Esophagus squamous epithelium (tissue), 5 donors: Measurements from ENCODE around the gene TTC28. TPM values are rescaled to one million over a fixed set of nuclear protein-coding genes. Genes with fewer than 3 reads are reported as not detected.

ENCODE experiments used
- DNase-seq: peaks from one replicate; lab custom pipeline; 2025; lab: John Stamatoyannopoulos, UW
- H3K27ac ChIP-seq, 4 donors: fragments of 200-600 bp; sonication (generic); one replicate each; pipeline ENCODE4 v1.5.1; 2016 to 2019; ENCODE audit warnings: mild to moderate bottlenecking in 1 of 4
- H3K27me3 ChIP-seq, 4 donors: fragments of 200-600 bp; sonication (generic); 1 replicate in 3 of 4; 2 replicates in 1 of 4; pipeline versions ENCODE4 v1.5.1 to v1.6.0; 2017 to 2021; ENCODE audit warnings: antibody characterized with exemption in 1 of 4
- H3K36me3 ChIP-seq, 3 donors: fragments of 200-600 bp; sonication (generic); one replicate each; pipeline ENCODE4 v1.5.1; 2016 to 2019
- H3K4me1 ChIP-seq, 3 donors: fragments of 200-600 bp; sonication (generic); one replicate each; pipeline ENCODE4 v1.5.1; 2017 to 2019
- H3K4me3 ChIP-seq, 4 donors: fragments of 200-600 bp; sonication (generic); 1 replicate in 3 of 4; 2 replicates in 1 of 4; pipeline ENCODE4 v1.5.1; 2016 to 2019; ENCODE audit warnings: mild to moderate bottlenecking in 2 of 4, moderate library complexity in 1 of 4
- H3K9me3 ChIP-seq, 3 donors: fragments of 200-600 bp; sonication (generic); one replicate each; pipeline ENCODE4 v1.5.1; 2016 to 2019
- CTCF ChIP-seq, 6 experiments: fragments of 450-650 bp in 4 of 6; fragments of 200-600 bp in 2 of 6; sonication (generic) in 2 of 6; IDR thresholded peaks; one replicate each; pipeline ENCODE4 v1.5.1; 2016 to 2019; ENCODE audit warnings: antibody characterized with exemption in 6 of 6, mild to moderate bottlenecking in 4 of 6, moderate library complexity in 4 of 6
- POLR2A ChIP-seq, 4 donors: fragments of 450-650 bp; IDR thresholded peaks; one replicate each; pipeline ENCODE4 v1.6.1; 2017; ENCODE audit warnings: antibody characterized with exemption in 4 of 4, mild to moderate bottlenecking in 4 of 4, moderate library complexity in 3 of 4
- WGBS, 2 donors: methylation state at CpG; one replicate each; pipeline ENCODE4 v1.1.5; 2018; 5-methylcytosine and 5-hydroxymethylcytosine counted together
- intact Hi-C: fragments of 100-400 bp; cut with DNase I; formaldehyde crosslinking; loops from one replicate; pipeline ENCODE4 v1.15.0; 2022
- total RNA-seq, 4 donors: library from RNA; depleted of rRNA; stranded (reverse); fragments of >200 nt; gene quantifications; one replicate each; pipeline ENCODE4 v1.1.0, GENCODE V29; 2016
- donor health status: DM: yes; HTN: yes; CAD: no.

Gene TTC28
- total RNA-seq, 4 donors from 2014 or later = 6.0 to 21.4 (median 7.7) TPM

DNA sequence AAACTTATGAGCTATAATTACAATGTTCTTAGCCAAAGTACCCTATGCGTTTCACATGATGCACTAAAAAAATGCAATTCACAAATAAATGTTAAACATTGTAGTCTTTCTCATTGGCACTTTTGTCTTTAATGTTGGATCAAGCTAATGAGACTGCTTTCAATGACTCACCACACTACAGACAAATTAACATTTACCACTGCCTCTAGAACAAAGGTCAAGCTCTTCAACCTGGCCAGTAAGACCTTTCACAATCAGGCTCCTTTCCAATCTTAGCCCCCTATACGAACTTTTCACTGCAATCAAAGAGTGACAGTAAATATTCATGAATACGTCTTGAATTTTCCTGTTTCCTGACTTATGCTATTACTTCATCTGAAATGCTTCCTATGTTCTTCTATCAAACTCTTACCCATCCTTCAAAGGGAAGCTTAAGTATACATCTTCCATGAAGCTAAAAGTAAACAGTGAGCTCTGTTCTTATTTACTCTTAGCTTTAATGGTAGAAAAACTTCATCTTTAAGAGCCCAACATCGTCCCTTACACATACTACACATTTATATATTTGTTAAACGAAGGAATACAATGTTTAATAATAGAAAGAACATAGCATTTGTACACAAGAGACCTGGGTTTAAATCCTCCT lies 433.9 kb downstream of the TTC28 start:
- Histone ChIP-seq H3K4me3 (no peak overlapping the region), H3K27ac (no peak overlapping the region), H3K9me3 (no peaks in the 10 kb centered on the region), H3K27me3 (no peaks in the 10 kb centered on the region), H3K4me1 (no peaks in the 10 kb centered on the region), H3K36me3 (no peaks in the 10 kb centered on the region)
- 78 to 87% methylated on average over 5 of the region's 5 CpGs for WGBS, 2 donors
- intact Hi-C loops = no loop called here
- TF ChIP-seq POLR2A (IDR thresholded peaks at IDR 0.05) (no peak), CTCF (IDR thresholded peaks at IDR 0.05) (no peak)
- no peak for DNase-seq

- Histone ChIP-seq H3K27me3 (no peaks in the 10 kb centered on the region), H3K27ac (no peak overlapping the region), H3K9me3 (no peaks in the 10 kb centered on the region), H3K36me3 (no peaks in the 10 kb centered on the region), H3K4me3 (no peak overlapping the region), H3K4me1 (no peaks in the 10 kb centered on the region)
- intact Hi-C loops = no loop called here
- 70 to 78% methylated on average over 1 of the region's 1 CpG for whole genome bisulfite sequencing, 2 donors
- DNase-seq = no peak
- TF ChIP-seq POLR2A (IDR thresholded peaks at IDR 0.05) (no peak), CTCF (IDR thresholded peaks at IDR 0.05) (no peak)
Observed at GRCh38 chr22:28244757-28245156, 434.9 kb downstream of the TTC28 start.

DNA sequence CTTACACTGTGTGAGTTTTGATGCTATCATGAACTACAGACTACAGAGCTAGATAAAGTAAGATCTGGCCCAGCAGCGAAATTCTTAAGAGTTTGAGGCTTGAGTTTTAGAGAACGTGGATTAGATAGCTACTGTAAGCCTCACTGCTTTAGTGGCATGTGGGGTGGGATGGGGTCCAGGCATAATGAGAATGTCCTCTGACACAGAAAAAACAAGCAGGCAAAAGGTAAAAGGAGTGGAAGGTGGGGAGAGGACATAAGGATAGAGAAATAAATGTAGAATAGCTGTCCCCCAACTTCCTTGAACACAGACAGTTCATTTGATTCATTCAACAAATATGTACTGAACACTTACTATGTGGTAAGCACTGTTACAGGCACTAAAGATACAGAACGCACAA lies 436.1 kb downstream of the TTC28 start:
- DNase-seq = no peak
- no peaks in the 10 kb centered on the region for H3K4me1 ChIP-seq
- H3K27ac ChIP-seq = no peak overlapping the region
- intact Hi-C loops = no loop called here
- TF ChIP-seq POLR2A (IDR thresholded peaks at IDR 0.05) = no peak
- TF ChIP-seq CTCF (IDR thresholded peaks at IDR 0.05) = no peak
- no peak overlapping the region for H3K4me3 ChIP-seq
- H3K9me3 ChIP-seq = no peaks in the 10 kb centered on the region
- no peaks in the 10 kb centered on the region for H3K36me3 ChIP-seq
- 87 to 92% methylated on average over 3 of the region's 3 CpGs for WGBS, 2 donors
- H3K27me3 ChIP-seq = no peaks in the 10 kb centered on the region

DNA sequence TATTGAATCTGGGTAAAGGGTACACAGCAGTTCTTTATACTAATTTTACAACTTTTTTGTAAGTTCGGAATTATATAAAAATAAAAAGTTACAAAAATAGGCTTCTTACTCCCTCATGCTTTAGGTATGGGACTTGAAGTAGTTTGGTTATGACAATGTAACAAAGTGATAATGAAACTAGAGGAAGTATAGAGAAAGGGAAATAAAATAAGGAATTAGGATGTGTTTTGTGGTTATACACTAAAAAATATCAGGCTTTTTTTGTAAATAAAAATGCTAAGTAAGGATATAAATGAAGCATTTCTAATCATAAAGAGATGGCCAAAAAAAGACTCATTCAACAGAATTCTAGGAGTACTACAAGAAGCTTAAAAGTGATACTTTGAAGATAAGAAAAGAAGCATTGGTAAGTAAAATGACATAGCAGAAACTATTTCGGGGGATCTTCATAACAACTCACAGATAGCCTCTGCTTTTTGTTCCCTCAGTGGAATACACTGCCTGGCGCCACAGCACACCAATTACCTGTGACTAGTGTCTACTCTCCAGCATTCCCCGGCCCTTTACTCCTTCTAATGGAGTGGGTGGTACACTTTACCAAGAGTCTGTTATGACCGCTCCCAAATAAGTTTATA lies 437.9 kb downstream of the TTC28 start:
- H3K27me3 ChIP-seq = no peaks in the 10 kb centered on the region
- no peaks in the 10 kb centered on the region for H3K36me3 ChIP-seq
- TF ChIP-seq POLR2A (IDR thresholded peaks at IDR 0.05) = no peak
- TF ChIP-seq CTCF (IDR thresholded peaks at IDR 0.05) = no peak
- no peak overlapping the region for H3K27ac ChIP-seq
- H3K4me1 ChIP-seq = no peaks in the 10 kb centered on the region
- no peaks in the 10 kb centered on the region for H3K9me3 ChIP-seq
- WGBS, 2 donors = 67 to 82% methylated on average over 5 of the region's 5 CpGs
- intact Hi-C loops = no loop called here
- DNase-seq = no peak
- H3K4me3 ChIP-seq = no peak overlapping the region

- TF ChIP-seq CTCF (IDR thresholded peaks at IDR 0.05) (no peak), POLR2A (IDR thresholded peaks at IDR 0.05) (no peak)
- DNase-seq = no peak
- H3K4me3 ChIP-seq = no peak overlapping the region
- H3K27me3 ChIP-seq = no peaks in the 10 kb centered on the region
- H3K4me1 ChIP-seq = no peaks in the 10 kb centered on the region
- H3K27ac ChIP-seq = no peak overlapping the region
- H3K36me3 ChIP-seq = no peaks in the 10 kb centered on the region
- intact Hi-C loops = no loop called here
- no peaks in the 10 kb centered on the region for H3K9me3 ChIP-seq
Observed at GRCh38 chr22:28239941-28240340, 439.7 kb downstream of the TTC28 start.
